Endothelial cell of hepatic sinusoid (primary cell): Measurements from ENCODE around the gene EDN3.

Source experiments
- in situ Hi-C: cut with HindIII; loops from 2 replicates; pipeline ENCODE4 v1.10.0; 2017; ENCODE audit warnings: low sequenced_read_pairs

EDN3 gene

GRCh38 chr20:59360934-59361333, 60.5 kb downstream of the EDN3 start:
- in situ Hi-C loops = no loop called here

- in situ Hi-C loops = no loop called here
Measured at GRCh38 chr20:59361411-59361810, 61.0 kb downstream of the EDN3 start.

- in situ Hi-C loops = no loop called here
Measured at GRCh38 chr20:59363101-59363500, 62.7 kb downstream of the EDN3 start.

GRCh38 chr20:59364611-59365010, 64.2 kb downstream of the EDN3 start:
- in situ Hi-C loops = no loop called here

GRCh38 chr20:59365611-59366285, 65.3 kb downstream of the EDN3 start:
- in situ Hi-C loops = no loop called here

- in situ Hi-C loops = loop anchor here (5.0 kb wide), 1 partner anchor 89 kb away; no protein-coding TSS in a partner anchor
Measured at GRCh38 chr20:59371431-59371830, 71.0 kb downstream of the EDN3 start.

GRCh38 chr20:59374261-59374660, 73.8 kb downstream of the EDN3 start:
- in situ Hi-C loops = loop anchor here (5.0 kb wide), 1 partner anchor 92 kb away; no protein-coding TSS in a partner anchor

- in situ Hi-C loops = no loop called here
Measured at GRCh38 chr20:59375541-59375940, 75.1 kb downstream of the EDN3 start.
